Measurements from ENCODE around the gene LGI1. TPM values are rescaled to one million over a fixed set of nuclear protein-coding genes. Genes with fewer than 3 reads are reported as not detected.

The LGI1 gene
- not detected in 2 replicates for total RNA-seq

GRCh38 chr10:93757801-93758507 lies at the start of gene LGI1:
Gene LGI1, plus strand, starts transcription at chr10:93757936. Its CDS starts 209 bp downstream, at chr10:93758145.

Other genes with a start within 250 kb of the LGI1 start
- not detected in 2 replicates for gene FFAR4, start 191.3 kb upstream of the LGI1 start, total RNA-seq
- gene RBP4, start 156.7 kb upstream of the LGI1 start, total RNA-seq, result not detected in 2 replicates
- gene PDE6C, start 145.4 kb upstream of the LGI1 start, total RNA-seq, result not detected in 2 replicates
- 19.9 and 20.2 TPM in 2 replicates for gene FRA10AC1, start 55.3 kb upstream of the LGI1 start, total RNA-seq
- gene SLC35G1, start 136.0 kb downstream of the LGI1 start, total RNA-seq, result 4.3 and 5.6 TPM in 2 replicates
- under 0.01 and 0.07 TPM in 2 replicates for gene PLCE1, start 236.0 kb downstream of the LGI1 start, total RNA-seq

All from thoracic aorta endothelial cell (primary cell).